HG03039 (cell line): ENCODE measurements around the gene AATK.
"Not testable (repeated sequence)": the region's sequence is repeated elsewhere in the genome, so short reads cannot be mapped to it uniquely, and the experiment has no call there.

ENCODE experiments used
- ATAC-seq: cut with Tn5 transposase; IDR thresholded peaks from one replicate; pipeline ENCODE4 v1.9.1; 2021; ENCODE audit warnings: mild to moderate bottlenecking, moderate library complexity; ENCODE audit not compliant: unreplicated experiment

The AATK gene

GRCh38 chr17:81080019-81080418 lies 86.0 kb downstream of the AATK start:
- ATAC-seq = no peak

DNA sequence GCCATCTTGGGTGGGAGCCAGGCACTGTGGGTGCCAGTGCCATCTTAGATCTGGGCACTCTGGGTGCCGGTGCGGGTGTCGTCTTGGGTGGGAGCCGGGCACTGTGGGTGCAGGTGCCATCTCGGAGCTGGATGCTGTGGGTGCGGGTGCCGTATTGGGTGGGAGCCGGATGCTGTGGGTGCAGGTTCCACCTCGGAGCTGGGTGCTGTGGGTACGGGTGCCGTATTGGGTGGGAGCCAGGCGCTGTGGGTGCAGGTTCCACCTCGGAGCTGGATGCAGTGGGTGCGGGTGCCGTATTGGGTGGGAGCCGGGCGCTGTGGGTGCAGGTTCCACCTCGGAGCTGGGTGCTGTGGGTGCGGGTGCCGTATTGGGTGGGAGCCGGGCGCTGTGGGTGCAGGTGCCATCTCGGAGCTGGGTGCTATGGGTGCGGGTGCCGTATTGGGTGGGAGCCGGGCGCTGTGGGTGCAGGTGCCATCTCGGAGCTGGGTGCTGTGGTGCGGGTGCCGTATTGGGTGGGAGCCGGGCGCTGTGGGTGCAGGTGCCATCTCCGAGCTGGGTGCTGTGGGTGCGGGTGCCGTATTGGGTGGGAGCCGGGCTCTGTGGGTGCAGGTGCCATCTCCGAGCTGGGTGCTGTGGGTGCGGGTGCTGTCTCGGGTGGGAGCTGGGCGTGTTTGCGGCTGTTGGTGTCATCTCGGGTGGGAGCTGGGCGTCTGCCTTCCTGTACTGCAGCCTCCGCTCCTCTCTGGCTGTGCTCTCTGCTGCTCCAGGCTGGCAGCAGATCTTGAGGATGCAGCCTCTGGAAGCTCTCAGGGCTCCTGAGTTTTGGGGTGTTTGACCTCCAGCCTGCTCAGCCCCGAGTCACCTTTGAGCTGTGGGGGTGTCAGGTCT lies 87.8 kb downstream of the AATK start:
- not testable (repeated sequence) for ATAC-seq

DNA sequence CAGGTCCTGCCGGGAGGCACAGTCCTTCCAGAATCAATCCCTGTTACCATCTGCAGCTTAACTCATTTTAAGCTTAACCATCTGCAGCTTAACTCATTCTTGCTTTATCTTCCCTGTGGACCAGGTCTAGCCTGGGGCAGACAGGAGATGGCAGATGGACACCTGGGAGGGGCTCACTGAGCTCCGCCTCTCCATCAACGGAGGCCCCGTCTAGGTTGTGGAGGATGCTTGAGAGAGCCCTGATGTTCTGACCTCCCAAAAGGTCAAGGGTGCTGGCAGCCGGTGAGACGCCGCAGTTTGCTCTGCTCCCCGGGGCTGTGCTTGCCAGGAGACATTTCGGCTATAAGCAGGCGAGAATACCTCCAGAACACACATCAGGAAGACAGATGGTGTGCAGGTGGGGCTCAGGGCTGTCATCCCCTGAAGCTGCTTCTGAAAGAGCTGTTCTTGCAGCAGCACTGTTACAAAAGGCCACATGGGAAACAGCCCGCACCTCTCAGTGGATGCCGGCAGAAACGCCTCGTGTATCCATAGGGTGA lies 89.8 kb downstream of the AATK start:
- ATAC-seq = no peak

DNA sequence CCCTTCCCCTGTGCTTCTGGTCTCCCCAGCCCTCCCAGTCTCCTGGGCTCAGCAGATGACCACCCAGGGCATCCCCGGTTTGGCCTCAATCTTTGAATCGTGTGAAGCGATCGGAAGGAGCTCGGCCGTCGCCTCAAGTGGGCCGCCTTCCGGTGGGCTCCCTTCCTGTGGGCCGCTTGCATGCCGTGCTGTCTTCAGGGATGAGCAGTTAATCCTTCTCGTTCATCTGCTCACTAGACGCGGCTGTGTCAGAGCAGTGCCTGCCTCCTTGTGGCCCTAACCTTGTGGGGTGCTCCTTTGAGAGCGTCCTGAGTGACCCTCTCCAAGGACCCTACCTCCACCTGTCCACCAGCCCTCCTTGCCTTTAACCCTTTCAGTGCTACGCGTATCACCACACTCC lies 90.7 kb downstream of the AATK start:
- ATAC-seq = no peak

- ATAC-seq = no peak
Measured at GRCh38 chr17:81074875-81075274, 91.1 kb downstream of the AATK start.

- no peak for ATAC-seq
Measured at GRCh38 chr17:81073967-81074839, 91.8 kb downstream of the AATK start.

DNA sequence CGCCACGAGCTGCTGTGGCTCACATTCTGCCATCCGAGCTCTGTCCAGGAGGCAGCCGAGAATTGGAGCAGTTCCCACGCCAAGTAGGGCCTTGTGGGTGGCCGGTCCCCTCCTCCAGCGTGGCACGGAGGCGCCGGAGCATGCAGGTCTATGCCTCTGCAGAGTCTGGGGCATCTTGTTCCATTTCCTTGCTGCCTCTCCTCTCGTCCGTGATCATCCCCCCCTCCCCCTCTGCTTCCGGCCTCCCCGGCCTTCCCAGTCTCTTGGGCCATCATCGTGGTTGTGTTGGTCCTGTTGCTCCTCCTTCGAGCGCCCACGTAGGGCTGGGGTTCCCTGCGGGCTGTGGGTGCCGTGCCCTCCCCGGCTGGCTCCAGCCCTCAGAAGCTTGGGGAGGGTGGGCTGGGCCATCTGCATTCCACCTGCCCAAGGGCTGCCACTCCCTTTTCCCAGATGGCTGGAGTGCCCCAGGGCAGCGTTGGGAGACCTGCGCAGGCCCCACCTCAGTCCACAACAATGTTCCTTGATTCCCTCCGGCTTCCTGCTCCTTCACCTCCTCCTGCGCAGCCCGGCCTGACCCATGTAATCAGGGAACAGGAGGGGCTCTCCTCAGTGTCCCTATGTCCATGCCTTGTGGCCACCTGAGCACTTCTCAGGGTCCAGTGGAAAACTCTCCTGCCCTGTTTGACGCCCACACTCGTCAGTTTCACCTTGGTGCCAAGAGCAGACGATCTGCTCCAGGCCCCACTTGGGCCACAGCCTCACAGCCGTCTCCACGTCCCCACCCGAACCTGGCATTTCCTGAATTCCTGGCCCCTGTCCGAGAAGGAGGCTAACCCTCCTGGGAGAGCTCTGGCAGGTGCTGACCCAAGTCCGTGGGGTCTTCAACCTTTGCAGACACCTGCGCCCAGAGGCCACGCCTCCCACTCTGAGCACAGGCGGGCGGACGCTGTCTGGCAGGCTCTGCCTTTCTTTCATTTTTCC lies 94.0 kb downstream of the AATK start:
- no peak for ATAC-seq

- ATAC-seq = no peak
Measured at GRCh38 chr17:81070541-81071246, 95.3 kb downstream of the AATK start.

GRCh38 chr17:81069135-81069645 lies 96.8 kb downstream of the AATK start:
- ATAC-seq = no peak

DNA sequence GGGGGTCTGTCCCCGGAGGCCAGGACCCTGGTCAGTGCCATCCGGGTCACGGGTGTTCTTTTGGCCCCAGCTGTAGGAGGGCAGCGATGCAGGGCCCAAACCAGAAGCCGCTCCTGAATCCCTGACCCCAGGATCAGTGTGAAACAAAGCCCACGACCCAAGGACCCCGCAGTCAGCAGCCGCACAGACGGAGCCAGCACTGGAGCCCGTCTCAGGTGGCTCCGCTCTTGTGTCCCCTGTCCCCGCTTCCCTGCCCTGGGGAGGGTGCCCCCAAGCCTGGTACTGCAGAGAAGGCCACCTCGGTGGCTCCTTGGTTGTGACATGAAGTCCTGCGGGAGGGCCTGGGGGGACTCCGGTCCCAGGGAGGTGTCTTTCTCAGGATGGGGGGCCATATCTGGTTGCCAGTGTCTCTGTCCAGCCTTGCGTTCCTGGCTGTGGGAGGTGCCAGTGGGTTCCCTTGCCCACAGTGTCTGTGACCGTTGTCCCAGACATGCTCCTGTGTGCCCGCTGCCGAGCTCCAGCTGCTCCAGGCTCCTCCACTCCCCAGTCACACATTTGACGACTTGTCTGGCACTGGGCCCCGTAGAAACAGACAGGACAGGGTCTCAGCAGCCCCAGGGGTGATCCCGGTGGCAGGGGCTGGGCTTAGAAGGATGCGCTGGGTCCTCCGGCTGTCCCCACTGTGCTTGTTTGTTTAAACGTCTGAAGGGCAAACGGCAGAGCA lies 97.4 kb downstream of the AATK start:
- ATAC-seq = no peak

- no peak for ATAC-seq
Measured at GRCh38 chr17:81067391-81067811, 98.6 kb downstream of the AATK start.
